ENCODE measurements around the gene RFFL. TPM values are rescaled to one million over a fixed set of nuclear protein-coding genes. Genes with fewer than 3 reads are reported as not detected.

RFFL gene
- total RNA-seq, 3 donors from 2014 or later = 45.2 to 69.1 (median 64.1) TPM

- intact Hi-C loops (cut with DNase I, micrococcal nuclease) = no loop called here
- ATAC-seq (peak; percentile 93), DNase-seq (peak in 1 of 3 donors; percentile 23)
- no peak overlapping the region for H3K4me3 ChIP-seq
- no peak for TF ChIP-seq CTCF (IDR thresholded peaks at IDR 0.05)
- peaks cover 53% of the 10 kb centered on the region for H3K4me1 ChIP-seq (ENCODE audit: low read depth)
- H3K36me3 ChIP-seq (ENCODE audit: low read depth) = no peaks in the 10 kb centered on the region
- no peaks in the 10 kb centered on the region for H3K9me3 ChIP-seq
These were observed 16.3 kb upstream of the RFFL start for GRCh38 chr17:35079547-35080423.

- DNase-seq (no peak), ATAC-seq (no peak)
- TF ChIP-seq CTCF (IDR thresholded peaks at IDR 0.05) = no peak
- no peak overlapping the region for H3K4me3 ChIP-seq
- no peaks in the 10 kb centered on the region for H3K9me3 ChIP-seq
- H3K4me1 ChIP-seq (ENCODE audit: low read depth) = peaks cover 49% of the 10 kb centered on the region
- intact Hi-C loops (cut with DNase I, micrococcal nuclease) = no loop called here
- H3K36me3 ChIP-seq (ENCODE audit: low read depth) = no peaks in the 10 kb centered on the region
These were observed 13.4 kb upstream of the RFFL start for GRCh38 chr17:35076874-35077273.

GRCh38 chr17:35074711-35075707, 11.5 kb upstream of the RFFL start:
- DNase-seq = no peak
- Histone ChIP-seq H3K4me3 (no peak overlapping the region), H3K9me3 (no peaks in the 10 kb centered on the region), H3K4me1 (ENCODE audit: low read depth) (peaks cover 42% of the 10 kb centered on the region), H3K36me3 (ENCODE audit: low read depth) (no peaks in the 10 kb centered on the region)
- TF ChIP-seq CTCF (IDR thresholded peaks at IDR 0.05) = no peak
- intact Hi-C loops (cut with DNase I, micrococcal nuclease) = no loop called here
- peak; percentile 53 for ATAC-seq

- no peaks in the 10 kb centered on the region for H3K36me3 ChIP-seq (ENCODE audit: low read depth)
- no peaks in the 10 kb centered on the region for H3K9me3 ChIP-seq
- H3K4me1 ChIP-seq (ENCODE audit: low read depth) = peaks cover 33% of the 10 kb centered on the region
- no peak overlapping the region for H3K4me3 ChIP-seq
- DNase-seq (no peak), ATAC-seq (no peak)
- no peak for TF ChIP-seq CTCF (IDR thresholded peaks at IDR 0.05)
- intact Hi-C loops (cut with DNase I, micrococcal nuclease) = no loop called here
These were observed 10.6 kb upstream of the RFFL start for GRCh38 chr17:35073991-35074627.

- Histone ChIP-seq H3K9me3 (no peaks in the 10 kb centered on the region), H3K4me1 (ENCODE audit: low read depth) (peaks cover 28% of the 10 kb centered on the region), H3K36me3 (ENCODE audit: low read depth) (no peaks in the 10 kb centered on the region), H3K4me3 (no peak overlapping the region)
- DNase-seq (no peak), ATAC-seq (no peak)
- no peak for TF ChIP-seq CTCF (IDR thresholded peaks at IDR 0.05)
- intact Hi-C loops (cut with DNase I, micrococcal nuclease) = no loop called here
These were observed 9.8 kb upstream of the RFFL start for GRCh38 chr17:35073183-35073790.

Measured in mucosa of descending colon (tissue), 3 donors.